Chondrocyte (in vitro differentiated cells): ENCODE data around the gene ELFN2. TPM values are rescaled to one million over a fixed set of nuclear protein-coding genes. Genes with fewer than 3 reads are reported as not detected.

Source experiments
- DNase-seq: peaks from one replicate; pipeline ENCODE4 v3.0.0; 2021; ENCODE audit warnings: mixed read lengths, low spot score
- H3K27ac Mint-ChIP-seq: one replicate; pipeline ENCODE4 v1.8.0; 2021; ENCODE audit warnings: mild to moderate bottlenecking, moderate library complexity, mixed read lengths; ENCODE audit not compliant: unreplicated experiment
- H3K27me3 Mint-ChIP-seq: 2 replicates; pipeline ENCODE4 v1.8.0; 2021; ENCODE audit warnings: low read depth, mixed read lengths
- H3K36me3 Mint-ChIP-seq: 2 replicates; pipeline ENCODE4 v1.8.0; 2021; ENCODE audit warnings: low read depth, mixed read lengths
- H3K4me1 Mint-ChIP-seq: 2 replicates; pipeline ENCODE4 v1.8.0; 2021; ENCODE audit warnings: low read depth, mild to moderate bottlenecking, mixed read lengths
- H3K4me3 Mint-ChIP-seq: one replicate; pipeline ENCODE4 v1.8.0; 2021; ENCODE audit warnings: mild to moderate bottlenecking, moderate library complexity, mixed read lengths; ENCODE audit not compliant: unreplicated experiment
- H3K9me3 Mint-ChIP-seq: 2 replicates; pipeline ENCODE4 v1.8.0; 2021; ENCODE audit warnings: low read depth, mixed read lengths
- CTCF ChIP-seq: fragments of 200-600 bp; sonication (generic); IDR thresholded peaks from 2 replicates; pipeline ENCODE4 v1.5.0; 2021; ENCODE audit warnings: antibody characterized with exemption, mild to moderate bottlenecking, moderate library complexity
- total RNA-seq: library from RNA; stranded (reverse); gene quantifications from 3 replicates; pipeline ENCODE4 v1.2.1, GENCODE V29; 2021

The ELFN2 gene
- total RNA-seq, 1 donor from 2014 or later = 0.65 TPM

GRCh38 chr22:37343863-37344734, 83.2 kb downstream of the ELFN2 start:
- Mint-ChIP-seq H3K9me3 (no peaks in the 10 kb centered on the region), H3K27ac (no peak overlapping the region), H3K27me3 (peaks cover 21% of the 10 kb centered on the region), H3K4me1 (peaks cover 4% of the 10 kb centered on the region), H3K36me3 (no peaks in the 10 kb centered on the region), H3K4me3 (no peak overlapping the region)
- TF ChIP-seq CTCF = no peak
- no peak for DNase-seq

GRCh38 chr22:37343348-37343747, 83.9 kb downstream of the ELFN2 start:
- Mint-ChIP-seq H3K9me3 (no peaks in the 10 kb centered on the region), H3K4me1 (peaks cover 4% of the 10 kb centered on the region), H3K27me3 (peaks cover 23% of the 10 kb centered on the region), H3K36me3 (no peaks in the 10 kb centered on the region), H3K27ac (no peak overlapping the region), H3K4me3 (no peak overlapping the region)
- no peak for TF ChIP-seq CTCF
- DNase-seq = no peak

- Mint-ChIP-seq H3K9me3 (no peaks in the 10 kb centered on the region), H3K27ac (no peak overlapping the region), H3K36me3 (no peaks in the 10 kb centered on the region), H3K4me3 (no peak overlapping the region), H3K27me3 (peaks cover 27% of the 10 kb centered on the region), H3K4me1 (peaks cover 4% of the 10 kb centered on the region)
- no peak for TF ChIP-seq CTCF
- no peak for DNase-seq
Observed at GRCh38 chr22:37342065-37342464, 85.2 kb downstream of the ELFN2 start.

- TF ChIP-seq CTCF = no peak
- Mint-ChIP-seq H3K36me3 (no peaks in the 10 kb centered on the region), H3K4me3 (no peak overlapping the region), H3K4me1 (no peaks in the 10 kb centered on the region), H3K27me3 (peaks cover 29% of the 10 kb centered on the region), H3K9me3 (no peaks in the 10 kb centered on the region), H3K27ac (no peak overlapping the region)
- DNase-seq = no peak
Observed at GRCh38 chr22:37340331-37341262, 86.7 kb downstream of the ELFN2 start.

GRCh38 chr22:37338539-37339246, 88.6 kb downstream of the ELFN2 start:
- H3K9me3 Mint-ChIP-seq = no peaks in the 10 kb centered on the region
- H3K4me3 Mint-ChIP-seq = no peak overlapping the region
- no peak for TF ChIP-seq CTCF
- peaks cover 40% of the 10 kb centered on the region for H3K27me3 Mint-ChIP-seq
- peaks cover 11% of the 10 kb centered on the region for H3K4me1 Mint-ChIP-seq
- DNase-seq = no peak
- H3K27ac Mint-ChIP-seq = no peak overlapping the region
- no peaks in the 10 kb centered on the region for H3K36me3 Mint-ChIP-seq
